HS-5 (cell line): ENCODE results near the gene ALPL.

Experiments used
- DNase-seq: peaks from one replicate; pipeline ENCODE4 v3.0.0-alpha.2; 2012; ENCODE audit warnings: low read depth

Gene ALPL

DNA sequence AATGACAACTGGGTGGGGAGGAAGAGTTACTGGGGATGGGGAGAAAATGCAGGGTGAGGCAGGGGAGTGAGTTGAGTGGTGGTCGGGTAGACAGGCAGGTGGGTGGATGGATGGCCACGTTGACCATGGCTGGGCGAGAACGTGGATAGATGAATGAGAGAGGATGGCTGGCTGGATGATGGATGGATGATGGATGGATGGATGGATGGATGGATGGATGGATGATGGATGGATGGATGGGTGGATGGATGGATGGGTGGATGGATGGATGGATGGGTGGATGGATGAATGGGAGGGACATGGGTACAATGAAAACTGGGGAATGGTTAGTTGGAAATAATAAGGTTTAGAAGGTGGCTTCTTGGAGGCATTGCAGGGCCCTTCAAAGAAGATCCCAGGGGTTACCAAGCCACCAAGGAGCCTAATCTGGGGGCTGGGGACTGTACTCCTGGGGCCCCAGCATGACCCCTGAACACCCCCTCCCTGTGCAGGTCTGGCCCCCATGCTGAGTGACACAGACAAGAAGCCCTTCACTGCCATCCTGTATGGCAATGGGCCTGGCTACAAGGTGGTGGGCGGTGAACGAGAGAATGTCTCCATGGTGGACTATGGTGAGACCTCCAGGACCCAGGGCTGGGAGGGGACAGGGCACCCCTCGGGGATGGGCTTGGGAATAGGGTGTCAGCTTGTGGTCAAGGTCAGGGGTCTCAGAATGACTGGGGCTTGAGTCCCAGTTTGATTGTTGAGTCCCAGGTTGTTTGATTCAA lies 67.0 kb downstream of the ALPL start:
- no peak for DNase-seq

DNA sequence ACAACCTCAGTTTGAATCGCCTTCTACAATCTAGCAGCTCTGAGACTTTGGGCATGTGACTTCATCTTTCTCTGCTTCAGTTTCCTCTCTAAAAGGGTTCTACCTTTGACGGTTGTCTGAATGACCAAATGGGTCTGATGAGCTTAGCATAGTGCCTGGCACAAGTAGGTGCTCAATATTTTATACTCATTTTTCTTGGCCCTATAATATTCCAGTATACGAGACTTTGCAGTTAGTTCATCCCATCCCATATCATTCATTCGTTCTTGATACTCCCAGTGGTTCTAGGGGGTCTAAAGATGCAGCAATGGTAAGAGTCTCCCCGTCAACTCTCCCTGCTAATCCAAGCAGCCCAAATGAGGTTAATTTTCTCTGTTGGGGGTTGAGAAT lies 67.6 kb downstream of the ALPL start:
- DNase-seq: no peak

DNA sequence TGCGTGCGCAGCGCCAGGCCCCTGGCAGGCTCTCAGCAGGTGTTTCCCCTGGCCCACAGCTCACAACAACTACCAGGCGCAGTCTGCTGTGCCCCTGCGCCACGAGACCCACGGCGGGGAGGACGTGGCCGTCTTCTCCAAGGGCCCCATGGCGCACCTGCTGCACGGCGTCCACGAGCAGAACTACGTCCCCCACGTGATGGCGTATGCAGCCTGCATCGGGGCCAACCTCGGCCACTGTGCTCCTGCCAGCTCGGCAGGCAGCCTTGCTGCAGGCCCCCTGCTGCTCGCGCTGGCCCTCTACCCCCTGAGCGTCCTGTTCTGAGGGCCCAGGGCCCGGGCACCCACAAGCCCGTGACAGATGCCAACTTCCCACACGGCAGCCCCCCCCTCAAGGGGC lies 68.1 kb downstream of the ALPL start:
- DNase-seq: no peak

DNA sequence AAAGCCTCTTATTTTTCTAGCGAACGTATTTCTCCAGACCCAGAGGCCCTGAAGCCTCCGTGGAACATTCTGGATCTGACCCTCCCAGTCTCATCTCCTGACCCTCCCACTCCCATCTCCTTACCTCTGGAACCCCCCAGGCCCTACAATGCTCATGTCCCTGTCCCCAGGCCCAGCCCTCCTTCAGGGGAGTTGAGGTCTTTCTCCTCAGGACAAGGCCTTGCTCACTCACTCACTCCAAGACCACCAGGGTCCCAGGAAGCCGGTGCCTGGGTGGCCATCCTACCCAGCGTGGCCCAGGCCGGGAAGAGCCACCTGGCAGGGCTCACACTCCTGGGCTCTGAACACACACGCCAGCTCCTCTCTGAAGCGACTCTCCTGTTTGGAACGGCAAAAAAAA lies 68.7 kb downstream of the ALPL start:
- no peak for DNase-seq

DNA sequence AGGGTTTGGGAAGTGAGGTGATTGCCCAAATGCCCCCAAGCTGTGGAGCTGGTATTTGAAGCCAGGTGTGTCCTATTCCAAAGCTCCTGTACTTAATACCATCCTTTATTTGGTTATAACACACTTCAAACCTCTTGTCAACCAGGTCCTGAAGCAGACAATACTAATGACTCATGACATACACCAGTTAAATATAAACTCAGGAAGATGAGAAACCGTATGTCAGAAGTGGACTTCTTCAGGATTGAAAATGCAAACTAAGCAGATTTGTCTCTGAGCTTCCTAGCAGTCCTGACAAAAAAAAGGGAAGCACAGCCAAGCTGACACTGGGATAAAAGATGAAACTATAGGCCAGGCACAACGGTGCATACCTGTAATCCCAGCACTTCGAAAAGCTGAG lies 70.6 kb downstream of the ALPL start:
- no peak for DNase-seq

DNA sequence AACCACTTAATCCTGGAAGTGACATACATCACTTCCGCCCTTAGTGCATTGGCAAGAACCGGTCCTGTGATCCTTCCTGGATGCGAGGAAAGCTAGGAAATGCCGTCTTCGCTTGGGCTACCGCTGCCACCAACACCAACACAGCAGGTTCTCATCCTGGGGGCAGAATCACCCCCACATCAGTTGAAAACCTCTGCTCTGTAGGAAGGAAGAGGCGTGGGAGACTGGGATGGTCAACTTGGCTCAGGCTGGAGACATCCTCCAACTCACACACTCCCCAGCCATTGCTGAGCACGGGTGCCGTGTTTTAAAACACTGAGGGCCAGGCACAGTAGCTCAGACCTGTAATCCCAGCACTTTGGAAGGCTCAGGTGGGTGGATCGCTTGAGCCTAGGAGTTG lies 74.9 kb downstream of the ALPL start:
- DNase-seq: no peak

DNA sequence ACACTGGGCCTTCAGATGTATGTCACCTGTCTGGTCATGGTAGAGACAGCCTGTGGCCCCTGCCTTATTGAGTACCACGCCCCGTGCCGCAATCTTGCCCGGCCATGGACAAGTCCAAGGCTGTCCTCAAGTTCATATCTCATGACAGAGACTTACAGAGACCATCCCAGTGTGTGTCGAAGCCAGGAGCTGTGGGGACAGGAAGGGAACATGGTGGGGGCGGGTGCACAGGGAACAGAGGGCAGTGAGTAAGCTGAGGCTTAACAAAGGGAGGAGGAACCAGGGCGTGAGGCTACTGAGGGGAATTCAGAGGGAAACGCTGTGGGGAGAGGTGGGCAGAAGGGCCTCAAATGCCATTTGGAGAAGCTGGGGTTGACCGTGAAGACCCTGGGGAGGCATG lies 75.8 kb downstream of the ALPL start:
- no peak for DNase-seq

DNA sequence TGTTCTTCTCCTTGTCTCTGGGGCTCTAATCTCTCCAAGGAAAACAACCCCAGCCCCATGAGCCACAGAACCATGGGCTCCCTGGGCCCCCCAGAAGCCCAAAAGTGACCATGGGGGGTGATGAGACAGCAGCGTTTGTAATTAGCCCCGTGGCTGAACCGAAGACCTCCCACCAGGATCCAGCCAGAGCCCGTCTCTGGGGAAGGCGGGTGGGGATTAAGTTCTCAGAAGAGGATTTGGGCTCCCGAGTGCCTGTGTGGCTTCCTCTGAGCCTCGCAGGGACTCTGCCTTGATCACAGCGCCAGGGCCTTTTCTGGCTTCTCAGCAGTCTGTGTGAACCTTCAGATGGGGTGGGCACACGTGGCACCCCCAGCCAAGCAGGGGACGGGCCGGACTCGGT lies 77.0 kb downstream of the ALPL start:
- DNase-seq: no peak

DNA sequence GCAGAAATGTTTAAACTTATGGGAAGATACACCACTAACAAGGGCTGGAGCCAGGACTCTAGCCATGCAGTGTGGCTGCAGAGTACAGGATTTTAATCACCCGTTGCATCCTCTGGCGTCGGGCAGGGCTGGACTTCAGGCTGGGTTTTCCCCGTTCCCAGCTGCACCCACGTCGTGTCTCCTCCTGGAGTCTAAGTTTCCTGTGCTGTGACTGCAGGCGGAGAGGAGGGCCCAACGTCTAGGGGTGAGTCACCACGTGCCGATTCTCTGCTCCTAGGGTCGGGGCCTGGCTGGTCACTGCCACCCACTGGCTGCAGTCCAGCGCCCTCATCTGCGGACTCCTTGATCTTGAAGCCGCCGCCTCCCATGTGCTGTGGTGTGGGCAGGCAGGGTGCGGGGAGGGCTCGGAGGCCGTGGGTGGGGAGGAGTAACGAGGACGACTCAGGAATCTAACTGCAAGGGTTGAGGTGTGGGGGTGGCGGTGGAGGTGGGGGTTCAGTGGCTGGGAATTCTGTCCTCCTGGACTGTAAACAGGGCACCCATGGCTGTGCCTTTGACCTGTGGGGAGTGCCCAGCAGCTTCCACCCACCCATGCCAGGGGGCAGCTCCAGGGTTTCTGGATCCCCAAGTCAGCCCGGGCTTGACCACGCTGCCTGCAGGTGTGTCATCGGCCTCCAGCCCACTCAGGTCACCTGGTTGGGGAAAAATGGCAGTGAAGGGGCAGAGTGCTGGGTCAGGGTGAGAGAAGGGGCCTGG lies 77.8 kb downstream of the ALPL start:
- DNase-seq: peak; percentile 65

DNA sequence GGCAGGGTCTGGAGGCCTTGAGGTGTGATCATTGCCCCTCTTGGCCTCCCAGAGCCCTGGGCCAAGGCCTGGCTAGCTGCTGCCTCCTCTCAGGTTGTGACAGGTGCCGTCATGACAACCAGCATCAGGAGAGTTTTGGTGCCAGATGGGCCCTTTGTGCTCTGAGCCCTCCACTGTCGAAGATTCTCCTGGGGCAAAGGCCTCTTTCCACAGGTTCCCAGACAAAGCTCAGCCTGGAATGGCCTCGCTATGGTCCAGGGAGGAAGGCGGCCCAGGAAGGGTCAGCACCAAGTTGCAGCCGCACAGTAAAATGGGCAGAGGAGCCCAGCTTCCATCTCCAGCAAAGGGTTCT lies 78.4 kb downstream of the ALPL start:
- no peak for DNase-seq

DNA sequence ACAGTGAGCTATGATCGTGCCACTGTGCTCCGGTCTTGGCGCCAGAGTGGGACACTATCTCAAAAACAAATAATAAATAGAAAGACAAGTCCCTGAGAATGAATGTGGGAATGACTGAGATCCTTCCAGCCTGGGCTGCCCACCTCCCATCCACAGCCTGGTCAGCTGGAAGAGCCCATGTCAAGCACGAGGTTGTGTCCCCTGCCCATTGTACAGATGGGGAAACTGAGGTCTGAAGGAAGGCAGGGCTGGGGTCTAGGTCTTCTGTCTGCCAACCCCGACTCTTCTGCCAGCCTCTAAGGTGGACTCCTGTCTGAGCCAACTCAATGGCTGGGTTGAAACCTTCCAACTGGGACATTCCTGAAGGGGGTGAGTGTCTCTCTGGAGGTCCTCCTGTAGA lies 80.4 kb downstream of the ALPL start:
- no peak for DNase-seq

DNA sequence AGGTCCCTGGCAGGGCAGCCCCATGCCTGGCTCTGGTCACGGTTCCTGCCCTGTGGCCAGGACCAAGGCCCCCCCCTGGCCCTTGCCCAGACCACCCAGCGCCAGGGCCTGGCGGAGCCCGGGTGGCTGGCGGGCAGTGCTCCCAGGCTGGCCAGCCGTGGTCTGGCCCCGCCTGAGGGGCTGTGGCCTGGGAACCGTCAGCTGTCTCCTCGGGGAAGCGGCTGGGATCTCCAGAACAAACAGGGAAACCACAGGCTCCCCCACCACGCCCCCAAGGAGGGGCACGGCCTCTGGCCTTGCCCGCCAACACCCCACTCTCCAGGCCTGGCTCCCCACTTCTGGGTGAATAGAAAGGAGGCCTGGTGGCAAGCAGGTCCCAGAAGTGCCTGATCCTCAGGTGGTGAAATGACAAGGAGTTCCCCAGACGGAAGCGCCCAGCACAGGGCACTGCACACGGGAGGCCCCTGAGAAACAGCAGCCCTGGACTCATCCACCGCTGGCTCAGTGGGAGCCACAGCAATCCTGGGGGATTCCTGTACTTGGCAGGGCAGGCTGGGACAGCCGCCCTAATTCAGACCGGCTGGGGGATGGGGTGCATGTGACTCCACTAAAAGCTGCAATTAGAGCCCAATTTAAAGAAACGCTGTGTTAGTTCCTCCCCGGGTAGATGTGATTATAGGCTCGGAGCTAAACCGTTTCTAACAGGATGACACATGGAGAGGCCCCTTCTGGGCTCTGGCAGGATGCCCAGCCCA lies 81.1 kb downstream of the ALPL start:
- DNase-seq: no peak

DNA sequence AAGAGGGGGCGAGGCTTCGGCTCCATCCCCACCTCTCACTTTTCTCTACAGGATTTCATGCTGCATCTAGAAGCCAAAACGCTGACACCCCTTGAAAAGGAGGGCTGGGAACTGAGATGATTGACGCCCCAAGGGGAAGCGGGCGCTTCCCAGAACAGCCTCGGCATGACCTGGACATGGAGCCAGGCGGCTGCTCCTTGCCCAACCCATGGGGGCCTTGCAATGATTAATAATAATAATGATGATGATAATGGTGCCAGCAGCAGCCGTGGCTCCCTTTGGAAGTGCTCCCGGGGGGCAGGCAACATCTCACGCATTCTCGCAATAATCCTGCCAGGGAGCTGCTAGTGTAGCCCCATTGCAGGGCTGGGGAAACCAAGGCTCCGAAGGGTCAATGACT lies 81.7 kb downstream of the ALPL start:
- DNase-seq: no peak

DNA sequence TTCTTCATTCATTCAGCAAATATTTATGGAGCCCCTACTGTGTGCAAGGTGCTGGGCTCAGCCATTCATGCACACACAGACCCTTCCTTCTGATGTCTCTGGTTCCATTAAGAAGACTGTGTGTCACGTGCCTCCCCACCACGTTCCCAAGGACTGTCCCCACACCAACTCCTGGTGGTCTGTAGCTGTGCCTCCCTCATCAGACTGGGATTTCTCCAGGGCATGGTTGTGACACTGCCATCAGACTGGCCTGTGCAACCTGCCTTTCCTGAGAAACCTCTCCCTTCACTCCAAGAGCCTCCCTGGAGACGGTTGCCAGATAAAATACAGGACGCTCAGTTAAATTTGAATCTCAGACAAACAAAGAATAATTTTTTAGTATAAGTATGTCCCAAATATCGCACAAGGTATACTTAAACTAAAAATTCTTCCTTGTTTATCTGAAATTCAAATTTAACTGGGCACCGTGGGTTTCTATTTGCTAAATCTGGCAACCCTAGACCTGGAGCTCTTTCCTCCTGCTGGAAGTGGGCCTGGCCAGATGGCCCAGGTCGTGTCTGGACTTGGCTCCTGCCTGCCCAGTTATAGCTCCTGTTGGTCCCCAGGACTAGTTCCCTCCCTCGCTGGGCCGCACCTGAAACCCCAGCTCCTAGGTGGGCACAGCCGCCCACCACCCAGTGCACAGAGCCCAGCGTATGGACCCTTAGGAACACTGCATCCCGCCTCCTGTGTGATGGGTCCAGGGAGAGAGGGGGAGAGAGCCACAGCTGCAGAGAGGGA lies 83.1 kb downstream of the ALPL start:
- DNase-seq: no peak

DNA sequence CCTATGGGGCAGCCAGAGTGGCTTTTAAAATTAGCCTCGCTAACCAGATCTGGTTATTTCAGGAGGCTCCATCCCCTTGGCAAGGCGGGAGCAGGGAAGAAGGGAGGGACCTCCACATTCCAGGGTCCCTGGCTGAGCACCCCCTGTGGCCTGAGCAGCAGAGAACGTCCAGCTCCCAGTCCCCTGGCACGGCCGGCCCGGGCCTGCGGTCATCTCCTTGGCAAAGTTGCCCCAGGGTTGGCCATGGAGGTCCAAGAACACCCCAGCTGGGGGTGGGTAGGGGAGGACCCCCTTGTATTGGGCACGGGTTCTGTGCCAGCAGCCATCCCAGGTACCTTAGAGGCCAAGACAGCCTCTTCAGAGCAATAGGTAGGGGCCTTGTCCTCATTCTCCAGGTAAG lies 84.0 kb downstream of the ALPL start:
- no peak for DNase-seq

DNA sequence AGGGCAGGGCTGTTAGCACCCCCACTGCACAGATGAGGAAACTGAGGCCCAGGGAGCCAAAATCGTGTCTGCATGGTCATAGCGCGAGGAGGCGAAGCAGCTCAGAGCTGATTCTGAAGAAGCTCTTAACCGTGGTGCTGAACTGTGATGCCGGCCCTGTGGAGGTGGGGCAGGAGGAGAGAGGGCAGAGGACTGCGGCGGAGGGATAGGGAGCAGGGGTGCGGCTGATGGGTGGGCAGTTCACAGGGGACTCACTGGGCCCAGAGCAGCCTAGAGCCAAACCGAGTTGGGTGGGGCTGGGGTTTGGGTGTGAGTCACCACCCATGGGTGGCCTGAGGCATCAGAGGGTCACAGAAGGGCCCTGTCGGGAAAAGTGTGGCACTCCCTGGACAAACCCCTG lies 85.3 kb downstream of the ALPL start:
- no peak for DNase-seq

DNA sequence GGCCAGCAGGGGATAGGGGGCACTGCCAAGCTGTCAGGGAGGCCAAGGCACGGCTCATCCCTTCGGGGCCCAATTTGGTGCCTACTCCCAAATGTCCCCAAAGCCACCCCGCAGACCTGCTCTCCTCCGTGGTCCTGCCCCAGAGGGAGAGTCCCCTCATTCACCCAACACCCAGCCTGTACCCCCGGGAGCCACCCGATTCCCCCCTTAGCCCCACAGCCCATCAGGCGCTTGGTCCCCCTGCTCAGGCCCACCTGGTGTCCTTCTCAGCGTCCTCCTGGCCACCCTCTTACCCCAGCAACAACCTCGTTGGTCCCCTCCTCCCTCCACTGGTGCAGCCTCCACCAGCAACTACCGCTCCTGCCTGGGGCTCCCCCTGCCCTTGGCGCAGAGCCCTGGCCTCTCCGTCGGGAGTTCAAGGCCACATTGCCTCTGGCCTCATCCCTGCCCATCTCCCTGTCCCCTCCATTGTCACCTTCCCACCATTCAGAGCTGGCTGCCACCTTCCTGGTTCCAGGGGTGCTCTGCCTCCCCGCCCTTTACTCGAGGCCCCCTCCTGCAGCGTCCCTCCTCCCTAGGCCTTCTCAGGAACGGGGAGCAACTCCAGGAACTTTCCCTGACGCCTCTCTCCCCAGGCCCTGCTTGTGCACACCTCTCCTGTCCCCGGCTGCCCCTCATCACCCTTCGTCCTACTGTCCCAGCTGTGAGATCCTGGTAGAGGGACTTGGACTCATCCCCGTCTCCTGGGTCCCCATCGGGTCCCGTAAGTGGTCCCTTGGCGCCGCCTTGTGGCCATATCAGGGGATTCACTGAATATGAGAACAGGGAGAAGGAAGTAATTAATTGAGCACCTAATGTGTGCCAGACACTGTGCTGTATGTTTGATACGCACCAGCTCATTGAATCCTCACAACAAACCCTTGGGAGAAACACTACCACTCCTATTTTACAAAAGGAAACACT lies 86.0 kb downstream of the ALPL start:
- DNase-seq: no peak

DNA sequence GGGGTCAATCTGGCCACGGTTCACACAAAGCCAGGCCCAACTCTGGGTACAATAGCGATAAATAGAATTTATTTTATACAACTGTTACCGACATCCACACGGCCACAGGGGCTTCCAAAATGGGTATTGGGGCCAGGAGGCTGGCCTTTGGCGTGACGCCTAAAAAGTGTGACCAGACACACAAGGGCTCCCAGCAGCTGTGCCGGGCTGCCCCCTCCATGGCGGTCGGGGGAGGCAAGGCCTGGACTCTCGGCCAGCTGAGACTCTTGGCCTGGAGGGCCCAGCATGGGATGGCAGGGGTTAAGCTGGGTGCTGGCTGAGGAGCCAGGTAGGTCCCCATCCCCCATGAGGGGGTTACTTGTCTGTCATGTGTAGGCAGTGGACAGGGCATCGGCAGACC lies 87.0 kb downstream of the ALPL start:
- DNase-seq: no peak

DNA sequence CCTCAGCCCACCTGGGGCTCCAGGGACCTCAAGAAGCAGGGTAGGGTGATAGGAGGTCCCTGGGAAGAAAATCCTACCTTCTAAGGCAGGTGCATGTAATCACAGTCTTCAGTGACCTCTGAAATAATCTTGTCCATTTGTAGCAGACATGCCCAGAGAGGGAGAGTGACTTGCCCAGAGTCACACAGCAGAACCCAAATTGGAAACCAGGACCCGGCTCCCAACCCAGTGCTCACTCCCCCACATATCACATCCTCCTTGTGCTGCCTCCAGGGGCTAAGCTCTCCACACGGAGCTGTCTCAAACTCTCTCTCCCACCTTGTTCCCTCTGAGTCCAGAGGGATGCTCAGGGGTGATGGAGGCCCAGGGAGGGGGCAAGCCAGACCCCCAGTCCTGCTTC lies 87.4 kb downstream of the ALPL start:
- DNase-seq: no peak

DNA sequence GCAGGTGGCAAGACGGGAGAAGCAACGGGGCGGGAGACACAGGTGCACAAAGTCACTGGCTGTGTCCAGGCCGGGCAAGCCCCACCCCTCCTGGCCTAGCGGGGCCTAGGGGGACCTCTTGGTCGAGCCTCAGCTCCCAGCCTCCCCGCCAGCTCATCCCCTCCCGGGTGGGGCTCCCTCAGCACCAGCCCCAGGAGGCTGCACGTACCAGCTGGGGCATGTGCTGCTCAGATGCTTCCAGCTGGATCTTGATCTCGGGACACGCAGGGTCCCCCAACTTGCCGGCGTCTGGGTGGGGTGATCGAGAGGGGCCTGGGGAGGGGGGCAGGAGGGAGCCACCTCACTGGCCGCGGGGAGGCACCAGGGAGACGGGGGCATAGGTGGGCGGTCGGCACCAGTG lies 88.5 kb downstream of the ALPL start:
- DNase-seq: no peak

DNA sequence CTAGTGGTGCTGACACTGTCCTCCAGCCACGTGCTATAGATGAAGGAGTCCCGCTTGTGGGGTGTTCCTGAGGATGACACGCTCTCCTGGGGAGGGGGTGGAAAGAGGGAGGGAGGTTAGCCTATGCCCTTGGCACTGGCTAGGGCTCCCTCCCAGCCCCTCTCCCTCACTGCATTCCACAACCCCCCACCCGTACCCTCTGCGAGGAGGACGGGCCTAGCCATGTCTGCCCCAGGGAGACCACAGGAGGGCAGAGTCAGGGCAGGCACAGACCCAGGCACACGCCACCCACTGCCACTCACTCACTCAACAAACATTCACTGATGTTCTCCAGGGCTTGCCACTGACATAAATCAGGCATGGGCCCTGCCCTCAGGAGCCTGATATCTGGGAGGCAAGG lies 89.2 kb downstream of the ALPL start:
- DNase-seq: no peak
